Heart left ventricle (tissue), 16 donors: ENCODE measurements around the gene SPTBN1. TPM values are rescaled to one million over a fixed set of nuclear protein-coding genes. Genes with fewer than 3 reads are reported as not detected.

Source experiments
- ATAC-seq, 4 donors: fragments of 200-7000 bp; cut with Tn5 transposase; one replicate each; pipeline ENCODE4 v1.9.1; 2020 to 2022; ENCODE audit warnings: moderate library complexity in 4 of 4, mild to moderate bottlenecking in 3 of 4, moderate number of reproducible peaks in 1 of 4
- DNase-seq, 5 donors: peaks; one replicate each; pipeline ENCODE4 v3.0.0-alpha.2; 2020
- H3K27ac ChIP-seq, 12 donors: fragments of 200-600 bp; sonication (generic) in 4 of 12; one replicate each; pipeline versions ENCODE4 v1.5.0 to v1.8.0; 2016 to 2022; ENCODE audit warnings: mild to moderate bottlenecking in 2 of 12
- H3K27me3 ChIP-seq, 9 donors: fragments of 200-600 bp; sonication (generic) in 2 of 9; one replicate each; pipeline versions ENCODE4 v1.5.1 to v1.8.0; 2016 to 2022; ENCODE audit warnings: mild to moderate bottlenecking in 3 of 9
- H3K36me3 ChIP-seq, 9 donors: fragments of 200-600 bp; sonication (generic) in 2 of 9; one replicate each; pipeline versions ENCODE4 v1.5.0 to v1.8.0; 2018 to 2022; ENCODE audit warnings: mild to moderate bottlenecking in 2 of 9
- H3K4me1 ChIP-seq, 12 donors: fragments of 200-600 bp; sonication (generic) in 4 of 12; one replicate each; pipeline versions ENCODE4 v1.5.0 to v1.8.0; 2016 to 2022; ENCODE audit warnings: mild to moderate bottlenecking in 3 of 12
- H3K4me3 ChIP-seq, 12 donors: fragments of 200-600 bp; sonication (generic) in 4 of 12; one replicate each; pipeline versions ENCODE4 v1.5.0 to v1.8.0; 2017 to 2022; ENCODE audit warnings: mild to moderate bottlenecking in 9 of 12, moderate library complexity in 4 of 12
- H3K9me3 ChIP-seq, 12 donors: fragments of 200-600 bp; sonication (generic) in 4 of 12; one replicate each; pipeline versions ENCODE4 v1.5.0 to v1.8.0; 2016 to 2022; ENCODE audit warnings: mild to moderate bottlenecking in 1 of 12
- POLR2A ChIP-seq, 2 donors: fragments of 450-650 bp; IDR thresholded peaks; one replicate each; pipeline ENCODE4 v1.6.1; 2017; ENCODE audit warnings: antibody characterized with exemption in 2 of 2, mild to moderate bottlenecking in 2 of 2, moderate library complexity in 2 of 2
- WGBS, 4 donors: extraction: QIAGEN DNeasy Blood & Tissue Kit in 2 of 4; methylation state at CpG; one replicate each; pipeline versions ENCODE4 v1.1.5 to v1.1.7; 2013 to 2018; 5-methylcytosine and 5-hydroxymethylcytosine counted together
- intact Hi-C, 10 donors: fragments of 100-400 bp; cut with DNase I; formaldehyde crosslinking; loops; one replicate each; pipeline versions ENCODE4 v1.11.1 to v1.14.2; 2022
- polyA plus RNA-seq, 2 donors: library from polyadenylated mRNA; stranded (reverse); fragments of 200-250 nt; gene quantifications; one replicate each; pipeline ENCODE4 v1.2.3, GENCODE V29; 2013
- total RNA-seq, 9 donors: library from RNA; depleted of rRNA in 2 of 9; stranded (reverse); fragments of >200 nt in 2 of 9; fragmentation: NEBNext Ultra II Directional in 3 of 9; extraction: Animal tissue kit (Norgen Biotek cat#: 25700) in 3 of 9; gene quantifications; one replicate each; pipeline versions ENCODE4 v1.1.0 to v1.2.4, GENCODE V29; 2016 to 2023
- TF ChIP-seq, protein P1 (sequence below), 12 donors: fragments of 200-600 bp; sonication (generic) in 4 of 12; IDR thresholded peaks; one replicate each; pipeline versions ENCODE4 v1.5.0 to v1.8.0; 2018 to 2022; ENCODE audit warnings: antibody characterized with exemption in 12 of 12, mild to moderate bottlenecking in 5 of 12
- donor health status: ischemic (EF 13 %, LVEDD 7.1; RV severe dilation, severe dysfunction).
- donor health status: healthy with polysubstance abuse.
- donor health status: DM: no; HTN: yes; CAD: no.
- donor health status: DM: no; HTN: no; CAD: no.
- donor health status: ischemic (EF 25% LVEDD 6.9; RV normal size, moderate dysfunction).
- donor health status: ischemic (EF 25% LVEDD 5.7; RV mildly dilated, moderate dysfunction).
- donor health status: healthy.
- donor health status: DM: yes; HTN: yes; CAD: no.
- donor health status: ischemic (EF 35%, LVEDD 5.7; RV mildly dilated, moderate dysfunction).
- donor health status: nonischemic (EF 11% LVEDD 7.7; RV severe dilation, severe dysfunction).
- donor health status: DM: yes; HTN: yes; CAD: no.
- donor health status: PGD.
- donor health status: ischemic (EF 29% LVEDD 5.4; RV normal size, mild dysfunction).
- donor health status: nonischemic (EF 23%, LVEDD 6.1; RV moderate dilation, normal function).

Gene SPTBN1
- total and polyA plus RNA-seq, 11 donors = 124 to 659 (median 422) TPM

DNA sequence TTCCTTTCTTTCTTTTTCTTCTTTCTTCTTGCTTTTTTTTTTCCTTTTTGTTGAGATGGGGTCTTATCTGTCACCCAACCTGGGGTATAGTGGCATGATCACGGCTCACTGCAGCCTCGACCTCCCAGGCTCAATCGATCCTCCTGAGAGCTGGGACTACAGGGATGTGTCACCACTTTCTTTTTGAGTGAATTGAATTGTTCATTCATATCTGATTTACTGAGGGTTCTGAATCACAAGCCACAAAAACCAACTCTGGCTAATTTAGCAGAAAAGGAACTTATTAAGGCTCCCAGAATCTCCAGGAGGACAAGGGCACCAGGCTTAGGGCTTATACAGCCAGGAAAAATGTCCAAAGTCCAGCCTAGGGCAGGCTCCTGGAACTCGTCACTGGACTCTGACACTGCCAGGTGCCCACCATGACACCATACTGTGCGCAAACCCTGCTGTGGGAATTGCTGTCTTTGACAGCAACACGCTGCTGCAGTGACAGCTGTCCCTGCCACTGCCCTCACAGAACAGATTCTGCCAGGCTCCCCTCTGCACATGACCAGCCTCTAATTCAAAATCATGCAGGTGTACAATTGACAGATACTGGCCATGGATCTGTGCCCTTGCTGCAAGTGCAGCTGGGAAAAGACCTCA, 224.4 kb downstream of the SPTBN1 start:
- DNase-seq = peak in 1 of 5 donors; percentile 54

DNA sequence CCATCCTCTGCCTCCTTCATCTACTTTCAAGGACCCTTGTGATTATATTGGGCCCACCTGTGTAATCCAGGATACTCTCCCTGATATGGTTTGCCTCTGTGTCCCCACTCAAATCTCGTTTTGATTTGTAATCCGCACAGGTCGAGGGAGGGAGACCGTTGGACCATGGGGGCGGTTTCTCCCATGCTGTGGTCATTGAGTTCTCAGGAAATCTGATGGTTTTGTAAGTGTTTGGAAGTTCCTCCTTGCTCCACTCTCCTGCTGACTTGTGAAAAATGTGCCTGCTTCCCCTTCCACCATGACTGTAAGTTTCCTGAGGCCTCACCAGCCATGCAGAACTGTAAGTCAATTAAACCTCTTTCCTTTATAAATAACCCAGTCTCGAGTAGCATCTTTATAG, 225.3 kb downstream of the SPTBN1 start:
- Histone ChIP-seq H3K4me1 (peaks cover 0 to 16% (median 7%) of the 10 kb centered on the region in 12 donors), H3K27me3 (no peaks in the 10 kb centered on the region), H3K4me3 (no peak overlapping the region), H3K36me3 (no peaks in the 10 kb centered on the region), H3K27ac (no peak overlapping the region), H3K9me3 (no peaks in the 10 kb centered on the region)
- intact Hi-C loops = no loop called here
- TF ChIP-seq POLR2A (IDR thresholded peaks at IDR 0.05) = no peak
- TF ChIP-seq, protein P1, sequence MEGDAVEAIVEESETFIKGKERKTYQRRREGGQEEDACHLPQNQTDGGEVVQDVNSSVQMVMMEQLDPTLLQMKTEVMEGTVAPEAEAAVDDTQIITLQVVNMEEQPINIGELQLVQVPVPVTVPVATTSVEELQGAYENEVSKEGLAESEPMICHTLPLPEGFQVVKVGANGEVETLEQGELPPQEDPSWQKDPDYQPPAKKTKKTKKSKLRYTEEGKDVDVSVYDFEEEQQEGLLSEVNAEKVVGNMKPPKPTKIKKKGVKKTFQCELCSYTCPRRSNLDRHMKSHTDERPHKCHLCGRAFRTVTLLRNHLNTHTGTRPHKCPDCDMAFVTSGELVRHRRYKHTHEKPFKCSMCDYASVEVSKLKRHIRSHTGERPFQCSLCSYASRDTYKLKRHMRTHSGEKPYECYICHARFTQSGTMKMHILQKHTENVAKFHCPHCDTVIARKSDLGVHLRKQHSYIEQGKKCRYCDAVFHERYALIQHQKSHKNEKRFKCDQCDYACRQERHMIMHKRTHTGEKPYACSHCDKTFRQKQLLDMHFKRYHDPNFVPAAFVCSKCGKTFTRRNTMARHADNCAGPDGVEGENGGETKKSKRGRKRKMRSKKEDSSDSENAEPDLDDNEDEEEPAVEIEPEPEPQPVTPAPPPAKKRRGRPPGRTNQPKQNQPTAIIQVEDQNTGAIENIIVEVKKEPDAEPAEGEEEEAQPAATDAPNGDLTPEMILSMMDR (IDR thresholded peaks at IDR 0.05) = no peak
- 75 to 91% (median 90%) methylated on average over 6 of the region's 6 CpGs for WGBS, 4 donors
- ATAC-seq = no peak
- no peak for DNase-seq

More for the DNA sequence above, 224.4 kb downstream of the SPTBN1 start:
- H3K4me3 ChIP-seq = no peak overlapping the region
- WGBS, 4 donors = 68 to 73% (median 72%) methylated on average over 4 to 6 of the region's 6 CpGs
- no peaks in the 10 kb centered on the region for H3K36me3 ChIP-seq
- intact Hi-C loops = no loop called here
- ATAC-seq = peak; percentile 70 to 88 (median 80)
- TF ChIP-seq POLR2A (IDR thresholded peaks at IDR 0.05) = no peak
- TF ChIP-seq, protein P1 (IDR thresholded peaks at IDR 0.05) = no peak
- H3K9me3 ChIP-seq = no peaks in the 10 kb centered on the region
- H3K27ac ChIP-seq = no peak overlapping the region
- H3K4me1 ChIP-seq = peaks cover 0 to 25% (median 12%) of the 10 kb centered on the region in 12 donors
- H3K27me3 ChIP-seq = no peaks in the 10 kb centered on the region

DNA sequence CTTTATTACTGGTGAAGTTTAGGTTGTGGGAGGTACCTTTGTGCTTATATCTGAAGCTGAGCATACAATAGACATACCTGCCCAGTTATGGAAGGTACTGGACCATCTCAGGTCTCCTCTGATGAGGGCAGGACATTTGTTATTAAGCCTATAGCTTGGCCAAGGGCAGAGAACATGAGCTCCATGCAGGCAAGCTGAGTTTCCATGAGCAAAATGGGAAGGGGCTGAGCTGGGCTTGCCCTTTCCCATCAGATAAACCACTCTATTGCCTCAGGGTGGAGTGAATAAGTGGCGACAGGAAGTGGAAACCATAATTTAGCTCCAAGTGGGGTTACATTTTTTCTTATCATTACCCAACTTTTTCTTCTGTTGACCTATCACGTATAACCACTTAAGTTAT, 227.5 kb downstream of the SPTBN1 start:
- intact Hi-C loops = no loop called here
- ATAC-seq (no peak), DNase-seq (no peak)
- Histone ChIP-seq H3K9me3 (no peaks in the 10 kb centered on the region), H3K27ac (no peak overlapping the region), H3K36me3 (no peaks in the 10 kb centered on the region), H3K27me3 (no peaks in the 10 kb centered on the region), H3K4me3 (no peak overlapping the region), H3K4me1 (peaks cover 0 to 13% (median 7%) of the 10 kb centered on the region in 12 donors)
- TF ChIP-seq, protein P1 (IDR thresholded peaks at IDR 0.05) = no peak
- TF ChIP-seq POLR2A (IDR thresholded peaks at IDR 0.05) = no peak
- 78 to 94% (median 91%) methylated on average over 2 of the region's 2 CpGs for WGBS, 4 donors

DNA sequence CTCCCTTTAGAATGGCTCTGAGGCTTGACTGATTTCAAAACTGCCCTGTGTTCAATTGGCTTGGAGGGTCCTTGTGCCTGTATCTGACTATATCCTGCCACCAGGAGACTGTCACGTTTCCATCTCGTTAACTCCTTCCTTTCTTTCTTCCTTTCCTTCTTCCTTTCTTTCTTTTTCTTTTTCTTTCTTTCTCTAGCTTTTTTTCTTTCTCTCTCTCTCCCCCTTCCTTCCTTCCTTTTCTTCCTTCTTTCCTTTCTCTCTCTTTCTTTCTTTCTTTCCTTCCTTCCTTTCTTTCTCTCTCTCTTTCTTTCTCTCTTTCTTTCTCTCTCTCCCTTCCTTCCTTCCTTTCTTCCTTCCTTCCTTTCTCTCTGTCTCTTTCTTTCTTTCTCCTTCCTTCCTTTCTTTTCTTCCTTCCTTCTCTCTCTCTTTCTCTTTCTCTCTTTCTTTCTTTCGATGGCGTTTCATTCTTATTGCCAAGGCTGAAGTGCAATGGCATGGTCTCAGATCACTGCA, 229.2 kb downstream of the SPTBN1 start:
- 70 to 78% (median 76%) methylated on average over 4 of the region's 4 CpGs for WGBS, 4 donors
- no peaks in the 10 kb centered on the region for H3K36me3 ChIP-seq
- H3K27ac ChIP-seq = no peak overlapping the region
- H3K27me3 ChIP-seq = no peaks in the 10 kb centered on the region
- no peak overlapping the region for H3K4me3 ChIP-seq
- ATAC-seq (no peak), DNase-seq (no peak)
- no peaks in the 10 kb centered on the region for H3K9me3 ChIP-seq
- H3K4me1 ChIP-seq = peaks cover 0 to 8% (median 6%) of the 10 kb centered on the region in 12 donors
- no peak for TF ChIP-seq POLR2A (IDR thresholded peaks at IDR 0.05)
- TF ChIP-seq, protein P1 (IDR thresholded peaks at IDR 0.05) = no peak
- intact Hi-C loops = no loop called here
